ENCODE results near the gene HKDC1.

GRCh38 chr10:69208761-69209160 is 11.4 kb upstream of the HKDC1 start:
- TF ChIP-seq KDM5A (IDR thresholded peaks at IDR 0.05), result no peak
- TF ChIP-seq CTCF (IDR thresholded peaks at IDR 0.05), result no peak
- TF ChIP-seq POLR2A (IDR thresholded peaks at IDR 0.05; ENCODE audit: low read length), result no peak
- TF ChIP-seq JUN (IDR thresholded peaks at IDR 0.05), result no peak
- TF ChIP-seq ZC3H11A (IDR thresholded peaks at IDR 0.05), result no peak
- TF ChIP-seq MAX (IDR thresholded peaks at IDR 0.05), result no peak
- TF ChIP-seq EP300 (IDR thresholded peaks at IDR 0.05), result no peak
- TF ChIP-seq POLR2AphosphoS2 (conservative IDR thresholded peaks at IDR 0.05; ENCODE audit: low read length), result no peak
- no peak for TF ChIP-seq REST (IDR thresholded peaks at IDR 0.05)
- no peak for TF ChIP-seq RFX5 (IDR thresholded peaks at IDR 0.05)
